OCI-LY7 (cell line): ENCODE measurements around the gene POU2F3. TPM values are rescaled to one million over a fixed set of nuclear protein-coding genes. Genes with fewer than 3 reads are reported as not detected.

ENCODE experiments used
- BruUV-seq: library from RNA; stranded (reverse); fragments of 400-500 nt; replicated peaks from 2 replicates; lab custom pipeline; 2021; lab: Mats Ljungman, UMichigan
- CTCF ChIA-PET: fragments of 300-600 bp; sonication (Branson Sonifier 250); formaldehyde crosslinking; loops from one replicate; lab custom pipeline; 2022; ENCODE audit warnings: antibody characterized with exemption; ENCODE audit not compliant: unreplicated experiment; lab: Charles Lee
- POLR2A ChIA-PET: fragments of 300-600 bp; sonication (Branson Sonifier 250); formaldehyde crosslinking; loops from one replicate; lab custom pipeline; 2022; ENCODE audit warnings: antibody characterized with exemption; lab: Charles Lee
- DNase-seq: peaks from one replicate; pipeline ENCODE4 v3.0.0-alpha.2; 2015; ENCODE audit warnings: low spot score
- H2AFZ ChIP-seq: fragments of 200-600 bp; sonication (generic), shearing (Covaris generic); 2 replicates; pipeline ENCODE4 v1.6.1; 2014; ENCODE audit warnings: mild to moderate bottlenecking, antibody characterized with exemption, low read length, moderate library complexity
- H3K27ac ChIP-seq: fragments of 200-600 bp; sonication (generic); 2 replicates; pipeline ENCODE4 v1.5.1; 2014; ENCODE audit warnings: mixed run types, low read depth, mild to moderate bottlenecking, moderate library complexity, low read length, inconsistent platforms; ENCODE audit not compliant: poor library complexity, severe bottlenecking
- H3K36me3 ChIP-seq: fragments of 200-600 bp; sonication (generic); 2 replicates; pipeline ENCODE4 v1.6.1; 2014; ENCODE audit warnings: mild to moderate bottlenecking, antibody characterized with exemption, low read length, moderate library complexity, mixed read lengths; ENCODE audit not compliant: insufficient read depth
- H3K4me1 ChIP-seq: fragments of 200-600 bp; sonication (generic); 2 replicates; pipeline ENCODE4 v1.5.1; 2014; ENCODE audit warnings: mild to moderate bottlenecking, low read length; ENCODE audit not compliant: insufficient read depth, poor library complexity, severe bottlenecking
- H3K4me2 ChIP-seq: fragments of 200-600 bp; sonication (generic); 2 replicates; pipeline ENCODE4 v1.6.1; 2014; ENCODE audit warnings: mild to moderate bottlenecking, low read length
- H3K4me3 ChIP-seq: fragments of 200-600 bp; sonication (generic); 2 replicates; pipeline ENCODE4 v1.5.1; 2014; ENCODE audit warnings: mild to moderate bottlenecking, low read depth, low read length; ENCODE audit not compliant: poor library complexity, severe bottlenecking
- H3K79me2 ChIP-seq: fragments of 200-600 bp; sonication (generic); 2 replicates; pipeline ENCODE4 v1.6.1; 2016; ENCODE audit warnings: low read depth, mild to moderate bottlenecking, low read length, moderate library complexity, mixed read lengths; ENCODE audit not compliant: insufficient read depth
- H3K9me2 ChIP-seq: fragments of 200-600 bp; sonication (generic); 2 replicates; pipeline ENCODE4 v1.6.1; 2016; ENCODE audit warnings: mild to moderate bottlenecking, low read length, mixed read lengths; ENCODE audit not compliant: insufficient read depth
- H3K9me3 ChIP-seq: fragments of 200-600 bp; sonication (generic); 2 replicates; pipeline ENCODE4 v1.6.1; 2014; ENCODE audit warnings: mild to moderate bottlenecking, mixed run types, low read length, mixed read lengths
- H4K20me1 ChIP-seq: fragments of 200-600 bp; sonication (generic); 2 replicates; pipeline ENCODE4 v1.6.1; 2014; ENCODE audit warnings: mild to moderate bottlenecking, antibody characterized with exemption, low read length, moderate library complexity, mixed read lengths; ENCODE audit not compliant: insufficient read depth
- CTCF ChIP-seq: fragments of 200-600 bp; sonication (generic); conservative IDR thresholded peaks from 2 replicates; pipeline ENCODE4 v1.5.1; 2014; ENCODE audit warnings: mild to moderate bottlenecking, antibody characterized with exemption, low read length, moderate library complexity, mixed read lengths
- EZH2phosphoT487 ChIP-seq: fragments of 200-600 bp; sonication (generic); IDR thresholded peaks from 2 replicates; pipeline ENCODE4 v1.6.1; 2018; ENCODE audit warnings: low read depth, borderline replicate concordance, mild to moderate bottlenecking, mixed run types, antibody characterized with exemption, low read length, moderate library complexity, mixed read lengths
- intact Hi-C: fragments of 100-400 bp; cut with micrococcal nuclease; formaldehyde crosslinking; loops from one replicate; pipeline ENCODE4 v1.10.0; 2022; ENCODE audit not compliant: unreplicated experiment
- total RNA-seq, 2 experiments: library from RNA; depleted of rRNA in 1 of 2; stranded (reverse); fragments of >200 nt in 1 of 2; shearing (Covaris generic) in 1 of 2; gene quantifications; 2 replicates each; pipeline ENCODE4 v1.2.3, GENCODE V29; 2014 to 2022

POU2F3 gene
- total RNA-seq, 2 experiments from 2014 or later = 0.16 TPM; not detected in 1

- TF ChIP-seq CTCF (no peak), EZH2phosphoT487 (no peak)
- CTCF ChIA-PET = no interaction called here
- Histone ChIP-seq H3K36me3 (no peaks in the 10 kb centered on the region), H3K79me2 (no peaks in the 10 kb centered on the region), H3K4me1 (no peaks in the 10 kb centered on the region), H4K20me1 (no peaks in the 10 kb centered on the region), H3K4me3 (no peak overlapping the region), H3K27ac (no peak overlapping the region), H3K9me3 (no peaks in the 10 kb centered on the region), H3K9me2 (no peaks in the 10 kb centered on the region), H3K4me2 (no peak overlapping the region), H2AFZ (no peak overlapping the region)
- POLR2A ChIA-PET = no interaction called here
- no TSS peak for BruUV-seq
- intact Hi-C loops = no loop called here
- DNase-seq = no peak
These were observed 30.4 kb downstream of the POU2F3 start for GRCh38 chr11:120270386-120270785.

- no TSS peak for BruUV-seq
- Histone ChIP-seq H3K27ac (no peak overlapping the region), H3K36me3 (no peaks in the 10 kb centered on the region), H2AFZ (no peak overlapping the region), H3K4me3 (no peak overlapping the region), H3K9me2 (no peaks in the 10 kb centered on the region), H3K79me2 (no peaks in the 10 kb centered on the region), H3K4me2 (no peak overlapping the region), H3K4me1 (no peaks in the 10 kb centered on the region), H4K20me1 (no peaks in the 10 kb centered on the region), H3K9me3 (no peaks in the 10 kb centered on the region)
- TF ChIP-seq CTCF (no peak), EZH2phosphoT487 (no peak)
- ChIA-PET POLR2A (no interaction called here), CTCF (no interaction called here)
- intact Hi-C loops = no loop called here
- no peak for DNase-seq
These were observed 31.7 kb downstream of the POU2F3 start for GRCh38 chr11:120271672-120272071.

DNA sequence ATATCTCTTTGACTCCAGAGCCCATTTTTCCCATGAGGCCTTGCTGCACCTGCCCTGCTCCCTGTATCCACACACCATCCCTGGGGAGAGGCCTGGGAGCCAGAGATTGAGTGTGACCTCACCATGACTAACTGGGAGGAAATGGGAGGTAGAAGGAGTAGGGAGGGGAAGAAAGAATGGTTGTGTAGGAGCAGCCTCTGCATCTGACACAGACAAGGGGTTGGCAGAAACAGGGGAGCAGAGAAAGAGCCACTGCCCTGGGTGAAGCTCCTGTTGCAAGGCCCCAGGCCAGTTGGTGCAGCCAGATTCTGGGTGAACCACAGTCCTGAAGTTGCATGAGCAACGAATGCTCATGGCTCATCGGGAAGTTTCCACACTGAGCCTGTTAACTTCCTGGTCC lies 32.4 kb downstream of the POU2F3 start:
- no peak overlapping the region for H2AFZ ChIP-seq
- TF ChIP-seq CTCF (no peak), EZH2phosphoT487 (no peak)

More for the DNA sequence above, 32.4 kb downstream of the POU2F3 start:
- Histone ChIP-seq H3K9me2 (no peaks in the 10 kb centered on the region), H3K4me2 (no peak overlapping the region), H3K4me3 (no peak overlapping the region), H3K79me2 (no peaks in the 10 kb centered on the region), H3K36me3 (no peaks in the 10 kb centered on the region), H3K27ac (no peak overlapping the region), H3K9me3 (no peaks in the 10 kb centered on the region), H4K20me1 (no peaks in the 10 kb centered on the region), H3K4me1 (no peaks in the 10 kb centered on the region)
- POLR2A ChIA-PET = no interaction called here
- no peak for DNase-seq
- CTCF ChIA-PET = no interaction called here
- intact Hi-C loops = no loop called here
- BruUV-seq = no TSS peak
